HG02885 (cell line): ENCODE measurements around the gene CSK.

Source experiments
- ATAC-seq: cut with Tn5 transposase; IDR thresholded peaks from one replicate; pipeline ENCODE4 v1.9.1; 2021; ENCODE audit warnings: mild to moderate bottlenecking; ENCODE audit not compliant: unreplicated experiment, poor library complexity

Gene CSK

DNA sequence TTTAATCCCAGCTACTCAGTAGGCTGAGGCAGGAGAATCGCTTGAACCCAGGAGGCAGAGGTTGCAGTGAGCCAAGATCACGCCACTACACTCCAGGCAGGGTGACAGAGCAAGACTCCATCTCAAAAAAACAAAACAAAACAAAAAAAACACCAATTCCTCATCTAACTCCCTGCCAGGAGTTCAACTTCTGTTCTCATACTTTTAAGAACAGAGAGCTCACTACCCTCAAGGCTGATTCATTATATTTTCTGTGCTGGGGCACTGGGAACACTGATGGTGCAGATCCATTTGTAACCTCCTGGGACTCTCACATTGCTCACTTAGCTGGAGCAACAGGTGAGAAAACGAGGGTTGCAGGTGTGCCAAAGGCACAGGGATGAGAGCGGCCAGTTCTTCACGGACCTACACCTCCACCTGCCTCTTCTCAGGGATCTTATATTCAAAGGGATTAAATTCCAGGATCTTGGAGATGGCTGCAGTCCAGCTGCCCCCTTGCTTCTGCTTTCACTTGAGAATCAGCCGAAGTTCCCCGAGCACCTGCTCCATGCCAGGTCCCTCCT is 12.3 kb upstream of the CSK start:
- no peak for ATAC-seq

DNA sequence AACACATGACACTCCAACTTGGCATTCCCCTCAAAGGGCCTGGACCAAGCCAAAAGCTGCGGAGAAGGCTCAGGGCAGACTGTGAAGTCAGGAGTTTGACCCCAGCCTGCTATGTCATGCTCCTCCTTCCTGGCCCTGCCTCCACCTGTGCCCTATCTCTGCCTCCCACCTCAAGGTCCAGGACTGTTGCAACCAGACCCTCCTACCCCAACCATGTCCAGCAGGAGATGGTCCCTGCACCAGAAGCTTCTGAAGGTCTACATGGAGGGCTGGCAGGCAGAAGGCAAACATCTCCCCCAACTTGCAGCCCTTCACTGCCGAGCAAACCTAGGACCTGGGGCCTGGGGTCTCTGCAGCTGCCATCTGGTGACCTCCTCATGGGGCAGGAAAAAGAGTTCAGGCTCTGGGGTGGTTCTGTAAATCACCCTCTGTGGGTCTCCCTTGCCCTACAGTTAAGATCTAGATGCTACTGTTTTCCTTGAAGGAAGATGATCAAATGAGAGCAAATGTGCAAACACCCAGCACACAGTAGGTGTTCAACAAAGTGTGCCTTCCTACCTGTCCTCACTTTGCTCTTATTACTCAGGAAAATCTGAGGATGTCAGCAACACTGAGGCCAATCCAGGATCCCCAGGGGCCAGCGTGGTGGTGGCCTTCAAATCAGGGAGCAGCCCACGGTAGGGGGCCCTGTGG is 11.5 kb upstream of the CSK start:
- ATAC-seq, result no peak

DNA sequence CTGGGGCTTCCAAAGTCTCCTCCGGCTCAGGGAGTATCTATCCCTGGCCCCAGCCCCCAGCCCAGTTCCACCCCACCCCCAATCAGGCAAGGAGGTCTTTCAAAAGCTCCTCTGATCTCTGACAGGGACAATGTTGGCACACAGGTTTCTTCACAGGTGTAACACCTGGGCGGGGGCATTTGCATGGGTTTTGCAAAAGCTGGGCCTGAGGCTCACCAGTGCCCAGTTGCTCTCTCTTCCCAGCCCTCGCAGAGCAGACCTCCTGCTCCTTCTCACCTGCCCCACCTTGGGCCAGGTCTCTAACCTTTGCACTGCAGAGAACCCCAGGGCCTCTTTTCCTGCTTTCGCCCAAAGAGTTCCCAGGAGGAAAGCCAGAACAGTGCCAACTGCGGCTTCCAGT is 8.6 kb upstream of the CSK start:
- ATAC-seq, result no peak

DNA sequence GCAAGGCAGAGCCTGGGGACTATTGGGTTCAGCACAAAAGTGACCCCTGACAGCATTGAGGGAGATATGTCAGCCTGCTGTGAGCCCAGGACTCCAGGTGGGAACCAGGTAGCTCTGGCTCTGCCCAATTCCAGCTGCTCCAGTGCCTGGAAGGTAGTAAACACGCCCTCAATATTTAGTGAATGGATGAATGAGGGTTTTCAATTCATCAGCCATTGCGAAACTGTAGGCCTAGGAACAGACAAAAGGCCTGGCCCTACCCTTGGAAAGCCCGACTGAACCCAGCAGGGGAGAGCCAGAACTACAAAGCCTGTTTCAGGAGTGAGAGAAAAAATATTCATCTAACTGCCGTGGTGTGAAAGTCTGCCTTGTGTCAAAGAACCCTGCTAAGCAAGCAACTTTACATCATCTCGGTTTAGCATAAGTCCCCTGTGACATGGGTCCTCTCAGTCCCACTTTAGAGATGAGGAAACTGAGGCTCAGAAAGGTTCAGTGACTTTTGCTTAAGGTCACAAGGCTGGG is 8.1 kb upstream of the CSK start:
- no peak for ATAC-seq

DNA sequence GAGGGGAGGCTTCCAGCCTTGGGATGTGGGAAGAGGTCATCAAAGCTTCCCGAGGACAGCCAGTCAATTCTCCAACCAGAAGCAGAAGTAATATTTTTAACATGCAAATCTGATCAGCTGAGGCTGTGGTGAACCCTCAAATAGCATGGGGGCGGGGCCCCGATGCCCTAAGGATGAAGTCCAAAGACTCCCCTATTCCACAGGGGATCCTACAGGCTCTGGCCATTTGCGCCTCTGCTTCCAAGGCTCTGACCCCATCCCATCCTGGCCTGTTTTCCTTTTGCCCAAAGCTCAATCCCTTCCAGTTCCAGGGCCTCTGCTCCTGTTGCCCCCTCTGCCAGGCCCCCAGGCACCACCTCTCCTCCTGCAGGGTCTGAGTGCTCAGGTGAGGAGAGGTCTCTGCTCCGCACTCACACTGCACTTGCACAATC is 6.7 kb upstream of the CSK start:
- no peak for ATAC-seq

DNA sequence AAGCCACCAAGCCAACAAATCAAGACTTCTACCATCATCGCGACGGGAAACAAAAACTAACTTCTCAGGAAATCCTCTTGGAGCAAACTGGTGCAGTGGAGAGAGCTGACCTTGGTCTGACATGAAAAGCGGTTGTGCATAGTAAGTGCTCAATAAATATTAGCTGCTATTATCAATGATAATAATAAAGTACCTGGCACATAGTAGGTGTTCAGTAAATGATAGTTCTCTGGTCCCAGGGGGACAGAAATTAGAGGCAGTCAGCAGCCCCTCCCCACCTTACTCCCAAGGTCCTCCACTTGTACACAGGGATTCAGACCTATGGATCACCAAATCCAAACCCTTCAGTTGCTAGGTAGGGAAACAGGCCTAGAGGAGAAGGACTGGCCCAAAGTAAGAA is 6.0 kb upstream of the CSK start:
- ATAC-seq, result no peak

DNA sequence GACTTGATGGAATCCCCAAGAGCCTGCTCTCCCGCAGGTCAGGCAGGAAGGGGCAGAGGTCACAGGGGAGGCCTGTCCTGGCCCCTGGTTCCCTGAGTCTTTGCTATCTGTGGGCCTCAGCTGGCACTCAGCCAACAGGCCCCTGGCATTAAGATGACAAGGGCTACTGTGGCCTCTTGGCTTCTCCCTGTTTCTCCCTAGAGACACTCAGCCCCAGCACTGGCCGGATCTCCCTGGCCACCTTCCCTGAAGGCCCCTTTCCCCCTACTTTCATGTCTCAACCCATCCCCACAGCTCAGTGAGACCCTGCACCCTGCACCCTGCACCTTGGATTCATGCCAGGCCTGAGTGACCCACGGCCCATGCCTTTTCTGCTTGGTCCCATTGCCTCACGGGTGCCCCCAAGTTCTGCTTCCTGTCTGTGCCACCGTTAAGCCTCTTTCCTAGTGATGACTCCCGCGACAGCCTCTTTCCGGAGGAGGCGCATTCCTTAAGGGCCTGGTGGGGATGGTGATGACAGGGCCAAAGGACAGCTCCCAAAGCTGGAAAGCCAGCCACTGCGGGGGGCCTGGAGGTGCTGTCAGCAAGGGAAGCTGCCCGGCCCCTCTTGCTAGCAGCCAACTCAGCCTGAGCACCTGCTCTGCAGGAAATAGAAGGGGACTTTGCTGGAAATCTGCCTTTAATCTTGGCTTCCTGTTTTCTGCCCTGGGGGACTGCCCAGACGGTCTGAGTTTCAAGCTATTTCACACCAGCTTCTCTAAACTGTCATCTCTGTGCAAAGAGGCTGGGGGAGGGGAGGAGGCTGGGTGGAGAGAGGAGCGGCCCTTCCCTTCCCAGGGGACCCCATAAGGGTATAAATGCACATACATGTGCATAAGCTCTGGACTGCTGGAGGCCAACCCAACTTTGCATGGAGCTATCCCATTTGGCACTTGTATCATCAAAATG is 4.8 kb upstream of the CSK start:
- ATAC-seq, result peak; percentile 33

DNA sequence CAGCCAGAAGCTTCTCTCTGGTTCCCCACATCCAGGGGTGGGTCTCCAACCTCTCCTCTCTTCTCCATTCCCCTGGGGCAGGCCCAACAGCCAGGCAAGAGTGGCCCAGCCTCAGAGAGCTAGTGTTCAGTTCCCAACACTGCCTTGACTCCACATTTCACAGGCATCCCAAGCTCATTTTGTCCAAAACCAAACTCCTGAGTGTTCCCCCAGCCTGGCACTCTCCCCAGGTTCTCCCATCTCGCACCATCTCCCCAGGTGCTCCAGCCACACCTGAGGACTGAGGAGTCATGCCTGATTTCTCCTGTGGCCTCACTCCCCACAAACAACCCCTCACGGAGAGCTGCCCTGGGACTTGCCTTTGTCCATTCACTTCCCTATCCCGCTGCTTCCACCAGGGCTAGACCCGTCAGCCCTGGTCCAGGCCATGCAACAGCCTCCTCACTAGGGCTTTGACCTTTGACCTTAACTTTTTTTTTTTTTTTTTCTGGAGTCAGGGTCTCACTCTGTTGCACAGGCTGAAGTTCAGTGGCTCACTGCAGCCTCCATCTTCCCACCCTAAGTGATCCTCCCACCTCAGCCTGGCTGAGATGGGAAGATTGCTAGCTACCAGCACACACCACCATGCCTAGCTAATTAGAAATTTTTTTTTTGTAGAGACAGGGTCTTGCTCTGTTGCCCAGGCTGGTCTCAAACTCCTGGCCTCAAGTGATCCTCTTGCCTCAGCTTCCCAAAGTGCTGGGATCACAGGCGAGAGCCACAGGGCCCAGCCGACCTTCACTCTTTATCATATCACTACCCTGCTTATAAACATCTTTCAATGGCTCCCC is 3.9 kb upstream of the CSK start:
- no peak for ATAC-seq

DNA sequence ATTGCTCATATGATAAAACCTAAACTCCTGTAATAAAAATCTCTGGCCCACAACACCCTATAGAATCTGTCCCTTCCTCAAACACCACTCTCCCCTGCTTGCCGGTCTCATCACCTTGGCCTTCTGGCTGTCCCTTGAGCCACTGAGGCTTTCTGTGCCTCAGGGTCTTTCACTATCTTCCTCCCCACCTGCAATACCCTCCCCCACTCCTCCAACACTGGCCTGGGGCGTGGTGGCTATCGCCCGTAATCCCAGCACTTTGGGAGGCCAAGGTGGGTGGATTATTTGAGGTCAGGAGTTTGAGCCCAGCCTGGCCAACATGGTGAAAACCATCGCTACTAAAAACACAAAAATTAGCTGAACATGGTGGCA is 3.3 kb upstream of the CSK start:
- ATAC-seq, result no peak

DNA sequence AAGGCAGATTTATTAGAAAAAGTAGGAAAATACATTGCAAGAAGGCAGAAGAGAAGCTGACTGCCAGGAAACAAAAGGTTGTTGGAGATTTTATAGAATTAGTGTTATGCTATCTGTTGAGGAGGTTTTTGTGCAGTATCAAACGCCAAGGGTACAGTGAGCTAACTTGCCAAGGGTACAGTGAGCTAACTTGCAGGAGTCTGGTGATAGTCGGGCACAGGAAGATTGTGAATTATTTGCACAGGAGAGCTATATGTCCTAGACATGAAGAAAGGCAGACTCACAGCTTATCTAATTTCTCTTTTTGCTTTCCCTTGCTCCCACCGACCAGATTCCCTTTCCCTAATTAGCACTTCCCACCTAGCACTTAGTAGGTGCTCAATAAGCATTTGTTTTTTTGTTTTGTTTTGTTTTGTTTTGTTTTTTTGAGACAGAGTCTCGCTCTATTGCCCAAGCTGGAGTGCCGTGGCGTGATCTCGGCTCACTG is 2.7 kb upstream of the CSK start:
- no peak for ATAC-seq

DNA sequence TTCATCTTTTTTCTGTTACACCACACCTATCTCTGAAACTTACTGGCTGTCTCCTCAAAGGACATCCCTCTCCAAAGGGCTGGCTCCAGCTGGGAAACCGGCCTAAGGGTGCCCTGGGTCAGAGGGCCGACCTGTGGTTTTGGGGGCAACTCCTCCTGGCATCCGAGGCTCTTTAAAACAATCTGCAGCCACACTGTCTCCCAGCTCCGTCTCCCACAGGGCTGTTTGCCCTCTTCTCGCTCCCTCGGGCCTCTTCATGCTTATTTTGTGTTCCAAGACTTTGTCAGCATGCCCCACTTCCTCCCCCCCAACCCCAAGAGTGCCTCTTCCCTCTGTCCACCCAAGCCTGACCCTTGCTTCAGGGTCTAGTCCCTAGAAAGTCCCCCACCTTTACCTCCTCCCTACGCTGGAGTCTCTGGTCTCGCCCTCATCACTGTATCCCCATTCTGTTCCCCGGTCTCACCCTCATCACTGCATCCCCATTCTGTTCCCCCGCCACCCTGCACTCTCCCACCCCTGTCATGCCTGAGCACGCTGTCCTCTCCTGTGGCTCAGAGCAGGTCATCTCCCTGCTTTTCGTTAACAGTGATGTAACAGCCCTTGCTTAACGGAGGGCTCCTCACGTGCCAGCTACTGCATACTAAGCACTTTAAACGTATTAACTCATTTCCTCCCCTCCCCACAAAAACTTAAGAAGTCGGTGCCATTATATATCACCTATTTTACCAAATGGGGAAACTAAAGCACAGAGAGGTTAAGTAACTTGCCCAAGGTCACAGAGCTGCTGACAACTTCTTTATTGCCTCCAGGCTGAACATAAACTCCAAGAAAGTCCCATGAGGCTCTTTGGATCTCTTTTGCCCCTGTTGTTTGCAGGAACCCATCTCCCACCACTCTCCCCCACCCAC is 1.1 kb upstream of the CSK start:
- no peak for ATAC-seq

DNA sequence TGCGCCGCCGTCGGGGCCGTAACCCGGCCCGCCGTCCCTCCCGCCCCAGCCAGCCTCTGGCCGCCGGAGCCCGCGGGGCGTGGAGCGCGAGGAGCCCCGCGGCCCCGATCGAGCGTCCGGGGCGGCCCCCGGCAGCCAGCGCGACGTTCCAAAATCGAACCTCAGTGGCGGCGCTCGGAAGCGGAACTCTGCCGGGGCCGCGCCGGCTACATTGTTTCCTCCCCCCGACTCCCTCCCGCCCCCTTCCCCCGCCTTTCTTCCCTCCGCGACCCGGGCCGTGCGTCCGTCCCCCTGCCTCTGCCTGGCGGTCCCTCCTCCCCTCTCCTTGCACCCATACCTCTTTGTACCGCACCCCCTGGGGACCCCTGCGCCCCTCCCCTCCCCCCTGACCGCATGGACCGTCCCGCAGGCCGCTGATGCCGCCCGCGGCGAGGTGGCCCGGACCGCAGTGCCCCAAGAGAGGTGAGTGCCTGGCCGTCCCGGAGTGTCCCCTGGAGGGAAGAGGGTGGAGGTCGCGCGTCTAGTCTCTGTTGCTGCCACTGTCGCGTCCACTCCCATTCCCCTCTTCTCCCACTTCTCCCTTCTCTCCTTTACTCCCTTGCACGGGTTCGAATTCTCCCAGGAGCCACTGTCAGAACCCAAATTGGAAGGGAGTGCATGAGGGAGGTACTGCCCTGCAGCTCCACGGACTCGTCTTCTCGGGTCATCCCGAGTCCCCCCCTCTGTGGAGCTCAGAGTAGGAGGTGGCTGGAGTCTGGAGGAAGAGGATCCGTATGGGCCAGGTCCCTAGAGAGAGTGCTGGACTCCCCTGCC is 585 bp downstream of the CSK start:
- ATAC-seq, result peak; percentile 24

DNA sequence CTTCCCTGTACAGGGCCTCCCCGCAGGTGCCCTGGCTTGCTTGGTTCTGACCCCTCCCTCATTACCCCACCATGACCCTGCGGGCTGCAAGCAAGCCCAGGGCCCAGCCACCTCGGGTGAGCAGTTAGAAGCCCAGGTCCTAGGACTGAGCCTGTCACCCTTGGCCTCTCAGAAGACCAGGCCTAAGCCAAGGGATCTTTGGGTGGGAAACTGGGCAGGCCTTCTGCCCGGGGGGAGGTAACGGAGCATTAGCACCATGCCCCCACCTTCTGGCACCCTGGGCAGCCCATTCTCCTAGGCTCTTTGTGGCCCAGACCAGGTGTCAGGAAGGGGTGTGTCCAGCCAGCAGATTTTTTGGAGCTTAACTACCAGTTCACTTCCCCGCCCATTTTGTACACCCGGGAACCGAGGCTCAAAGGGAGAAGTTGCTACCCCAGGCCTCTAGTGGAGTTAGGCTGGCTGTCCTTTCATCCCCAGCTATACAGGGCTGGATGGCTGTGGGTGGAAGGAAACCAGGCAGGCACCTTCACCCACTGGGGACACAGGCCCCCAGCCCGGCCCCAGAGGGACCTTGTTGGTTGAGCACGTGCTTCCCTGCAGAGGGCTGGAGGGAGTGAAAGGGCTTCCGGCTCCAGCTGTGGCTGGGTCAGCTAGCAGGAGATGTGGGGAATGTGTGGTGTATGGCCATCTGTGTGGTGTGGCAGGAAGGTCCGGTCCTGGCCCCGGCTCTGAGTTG is 1.4 kb downstream of the CSK start:
- ATAC-seq, result no peak

DNA sequence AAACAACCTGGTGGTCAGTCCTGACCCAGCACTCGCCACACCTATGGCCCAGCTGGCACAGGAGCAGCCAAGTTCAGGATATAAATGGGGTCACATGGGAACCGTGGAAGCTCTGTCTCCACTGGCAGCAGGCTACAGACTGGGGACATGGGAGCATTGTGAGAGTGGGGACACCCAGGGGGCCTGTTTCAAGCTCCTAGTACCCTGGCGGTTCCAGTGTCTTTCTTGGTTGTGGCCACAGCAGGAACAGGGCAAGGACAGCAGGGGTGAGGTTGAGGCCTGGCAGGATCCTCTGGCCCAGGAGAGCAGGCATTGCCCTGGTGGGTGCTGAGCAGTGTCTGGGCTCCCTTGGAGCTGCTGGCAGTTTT is 1.9 kb downstream of the CSK start:
- no peak for ATAC-seq

DNA sequence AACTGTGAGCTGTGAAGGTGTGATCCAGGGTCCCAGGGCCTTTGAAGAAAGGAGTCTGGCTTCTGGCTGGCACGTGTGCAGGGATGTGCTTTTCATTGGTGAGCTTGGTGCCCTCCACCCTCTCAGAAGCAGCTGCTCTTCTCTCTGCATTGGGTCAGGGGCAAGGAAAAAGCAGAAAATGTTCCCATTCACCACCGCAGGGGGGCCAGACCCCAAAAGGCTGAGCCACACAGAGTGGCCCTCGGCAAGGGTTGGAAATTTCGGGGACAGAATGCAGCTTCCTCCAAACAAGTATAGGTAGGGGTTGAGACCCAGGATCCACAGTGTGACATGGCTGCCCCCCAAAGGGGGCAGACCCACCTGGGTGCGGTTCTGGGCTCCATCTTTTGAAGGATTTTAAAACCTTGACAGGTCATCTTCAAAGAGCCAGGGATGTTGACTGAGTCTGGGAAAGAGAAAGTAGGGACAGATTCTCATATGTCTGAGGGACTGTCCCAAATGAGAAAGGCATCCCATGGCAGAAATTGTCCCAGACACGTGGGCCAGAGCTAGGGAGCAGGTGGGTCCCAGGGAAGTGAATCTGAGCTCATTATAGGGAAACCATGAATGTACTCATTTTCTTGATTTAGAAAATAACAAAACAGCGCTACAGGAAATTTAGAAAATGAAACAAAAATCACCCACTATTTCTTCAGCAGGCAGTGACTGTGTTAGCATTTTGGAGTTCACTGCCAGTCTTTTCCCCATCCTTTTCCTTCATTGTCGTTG is 2.7 kb downstream of the CSK start:
- no peak for ATAC-seq

DNA sequence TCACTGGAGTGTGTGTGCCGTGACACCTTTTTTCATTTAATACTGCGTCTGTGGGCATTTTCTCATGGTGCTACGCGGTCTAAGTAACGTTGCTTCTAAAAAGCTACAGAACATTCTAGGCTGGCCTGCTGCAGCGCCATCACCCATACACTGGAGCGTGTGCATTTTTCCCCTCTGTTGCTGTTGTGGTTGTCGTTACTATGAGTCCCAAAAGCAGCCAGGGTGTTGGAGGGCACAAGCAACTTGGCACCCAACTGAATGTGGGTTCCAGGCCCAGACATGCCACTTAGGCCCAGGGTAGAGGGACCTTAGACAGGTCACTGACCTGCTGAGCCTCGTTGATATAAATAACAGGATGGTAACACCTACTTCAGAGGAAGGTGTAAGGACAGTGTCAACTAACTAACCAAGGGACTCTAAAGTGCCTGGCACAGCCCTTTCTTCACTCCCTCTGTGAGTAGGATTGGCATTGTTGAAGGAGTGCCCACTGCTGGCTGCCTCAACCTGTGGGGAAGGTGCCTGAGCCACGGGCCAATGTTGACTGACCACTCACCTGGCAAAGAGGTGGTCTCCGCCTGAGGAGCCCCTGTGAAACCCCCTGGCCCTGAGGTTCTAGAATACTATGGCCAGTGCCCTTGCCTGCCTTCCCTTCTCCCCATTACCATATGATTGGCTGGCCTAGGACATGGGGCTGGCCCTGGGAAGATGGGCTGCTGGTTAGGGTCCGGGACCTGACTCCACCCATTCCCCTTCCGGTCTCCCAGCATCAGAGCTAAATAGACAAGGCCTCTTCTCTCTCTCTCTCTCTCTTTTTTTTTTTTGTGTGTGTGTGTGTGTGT is 3.5 kb downstream of the CSK start:
- no peak for ATAC-seq
